ENCODE data around the gene SLC24A3.
"Not testable (repeated sequence)": the region's sequence is repeated elsewhere in the genome, so short reads cannot be mapped to it uniquely, and the experiment has no call there.

The SLC24A3 gene

DNA sequence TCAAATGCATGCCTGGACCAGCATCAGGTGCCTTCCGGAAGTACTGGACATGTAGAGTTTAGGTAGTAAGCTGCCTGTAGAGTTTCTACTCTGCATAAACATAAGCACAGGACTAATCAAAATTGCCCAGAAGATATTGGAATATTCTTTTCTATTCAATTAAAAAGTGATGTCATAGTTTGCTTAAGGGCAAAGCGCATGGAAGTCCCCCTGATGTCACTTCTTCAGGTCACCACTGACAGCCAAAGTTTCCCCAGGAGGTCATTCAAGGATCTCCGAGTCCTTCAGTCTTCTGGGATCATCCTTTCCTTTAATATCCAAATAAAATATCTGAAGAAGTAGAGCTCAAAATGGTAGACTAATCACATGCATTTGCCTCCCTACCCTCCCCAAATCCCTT lies 528.1 kb downstream of the SLC24A3 start:
- H3K4me1 Mint-ChIP-seq (ENCODE audit: low read depth) = no peaks in the 10 kb centered on the region
- H3K27ac Mint-ChIP-seq = no peak overlapping the region
- H3K9me3 Mint-ChIP-seq (ENCODE audit: low read depth) = no peaks in the 10 kb centered on the region
- no peaks in the 10 kb centered on the region for H3K36me3 Mint-ChIP-seq
- no peak overlapping the region for H3K4me3 Mint-ChIP-seq
- peaks cover 10% of the 10 kb centered on the region for H3K27me3 Mint-ChIP-seq

- H3K27ac Mint-ChIP-seq = no peak overlapping the region
- no peaks in the 10 kb centered on the region for H3K9me3 Mint-ChIP-seq (ENCODE audit: low read depth)
- H3K27me3 Mint-ChIP-seq = peaks cover 10% of the 10 kb centered on the region
- no peak overlapping the region for H3K4me3 Mint-ChIP-seq
- H3K4me1 Mint-ChIP-seq (ENCODE audit: low read depth) = no peaks in the 10 kb centered on the region
- H3K36me3 Mint-ChIP-seq = no peaks in the 10 kb centered on the region
Observed at GRCh38 chr20:19741924-19742323, 529.5 kb downstream of the SLC24A3 start.

GRCh38 chr20:19742974-19743639 lies 530.7 kb downstream of the SLC24A3 start:
- Mint-ChIP-seq H3K4me1 (ENCODE audit: low read depth) (no peaks in the 10 kb centered on the region), H3K27ac (no peak overlapping the region), H3K9me3 (ENCODE audit: low read depth) (no peaks in the 10 kb centered on the region), H3K27me3 (peaks cover 10% of the 10 kb centered on the region), H3K36me3 (no peaks in the 10 kb centered on the region), H3K4me3 (no peak overlapping the region)

- Mint-ChIP-seq H3K4me1 (ENCODE audit: low read depth) (no peaks in the 10 kb centered on the region), H3K4me3 (no peak overlapping the region), H3K36me3 (no peaks in the 10 kb centered on the region), H3K27ac (no peak overlapping the region), H3K27me3 (peaks cover 10% of the 10 kb centered on the region), H3K9me3 (ENCODE audit: low read depth) (peaks cover 3% of the 10 kb centered on the region)
Observed at GRCh38 chr20:19743640-19743995, 531.2 kb downstream of the SLC24A3 start.

DNA sequence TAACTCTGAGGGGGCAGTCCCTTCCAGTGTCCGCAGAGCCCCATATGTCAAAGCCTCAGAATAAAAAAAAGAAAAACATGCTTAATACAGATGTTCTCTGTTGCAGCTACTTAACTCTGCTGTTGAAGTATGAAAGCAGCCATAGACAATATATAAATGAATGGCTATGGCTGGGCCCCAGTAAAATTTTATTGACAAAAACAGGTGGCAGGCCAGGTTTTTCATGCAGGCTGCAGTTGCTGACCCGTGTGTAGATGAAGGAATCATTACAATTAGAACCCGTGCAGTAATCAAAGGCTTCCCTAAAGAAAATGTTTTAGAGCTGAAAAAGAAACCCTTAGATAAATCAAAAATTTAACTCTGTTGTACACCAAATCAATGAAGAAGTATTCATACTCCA lies 532.7 kb downstream of the SLC24A3 start:
- H3K4me3 Mint-ChIP-seq = no peak overlapping the region
- no peak overlapping the region for H3K27ac Mint-ChIP-seq
- peaks cover 5% of the 10 kb centered on the region for H3K9me3 Mint-ChIP-seq (ENCODE audit: low read depth)
- H3K4me1 Mint-ChIP-seq (ENCODE audit: low read depth) = no peaks in the 10 kb centered on the region
- no peaks in the 10 kb centered on the region for H3K36me3 Mint-ChIP-seq
- H3K27me3 Mint-ChIP-seq = peaks cover 7% of the 10 kb centered on the region

DNA sequence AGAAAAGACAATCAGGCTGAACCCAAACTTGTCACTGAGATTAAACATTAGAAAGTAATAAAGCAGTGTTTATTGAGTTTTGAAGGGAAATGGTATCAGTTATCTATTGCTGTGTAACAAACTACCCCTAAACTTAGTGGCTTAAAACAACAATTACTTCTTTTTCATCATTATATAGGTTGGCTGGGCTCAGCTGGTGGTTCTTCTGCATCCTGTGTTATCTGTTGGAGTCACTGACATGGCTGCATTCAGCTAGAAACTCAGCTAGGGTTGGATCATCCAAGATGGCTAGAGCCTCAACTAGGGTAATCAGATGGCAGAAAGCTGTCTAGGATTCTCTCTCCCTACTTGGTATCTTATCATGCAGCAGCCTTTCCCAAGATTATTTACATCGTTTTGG lies 533.1 kb downstream of the SLC24A3 start:
- H3K4me1 Mint-ChIP-seq (ENCODE audit: low read depth) = no peaks in the 10 kb centered on the region
- no peak overlapping the region for H3K4me3 Mint-ChIP-seq
- H3K36me3 Mint-ChIP-seq = no peaks in the 10 kb centered on the region
- no peak overlapping the region for H3K27ac Mint-ChIP-seq
- H3K27me3 Mint-ChIP-seq = peaks cover 7% of the 10 kb centered on the region
- peaks cover 5% of the 10 kb centered on the region for H3K9me3 Mint-ChIP-seq (ENCODE audit: low read depth)

- H3K9me3 Mint-ChIP-seq (ENCODE audit: low read depth) = peaks cover 5% of the 10 kb centered on the region
- H3K4me3 Mint-ChIP-seq = no peak overlapping the region
- H3K4me1 Mint-ChIP-seq (ENCODE audit: low read depth) = no peaks in the 10 kb centered on the region
- H3K27me3 Mint-ChIP-seq = peaks cover 4% of the 10 kb centered on the region
- H3K27ac Mint-ChIP-seq = no peak overlapping the region
- H3K36me3 Mint-ChIP-seq = no peaks in the 10 kb centered on the region
Observed at GRCh38 chr20:19746396-19746795, 534.0 kb downstream of the SLC24A3 start.

DNA sequence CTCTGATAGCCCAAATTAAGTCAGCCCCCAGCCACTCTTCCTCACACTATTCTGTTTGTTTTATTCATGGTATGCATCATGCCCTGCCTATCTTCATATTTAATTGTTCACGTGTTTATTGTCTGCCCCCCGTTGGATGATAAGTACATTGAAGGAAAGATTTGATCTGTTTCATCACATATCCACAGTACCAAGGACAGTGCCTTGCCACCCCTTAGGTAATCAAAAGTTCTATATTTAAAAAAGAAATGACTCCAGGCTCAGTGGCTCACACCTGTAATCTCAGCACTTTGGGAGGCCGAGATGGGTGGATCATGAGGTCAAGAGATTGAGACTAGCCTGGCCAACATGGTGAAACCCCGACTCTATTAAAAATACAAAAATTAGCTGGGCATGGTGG lies 535.5 kb downstream of the SLC24A3 start:
- H3K27ac Mint-ChIP-seq = no peak overlapping the region
- no peak overlapping the region for H3K4me3 Mint-ChIP-seq
- peaks cover 5% of the 10 kb centered on the region for H3K9me3 Mint-ChIP-seq (ENCODE audit: low read depth)
- no peaks in the 10 kb centered on the region for H3K4me1 Mint-ChIP-seq (ENCODE audit: low read depth)
- H3K27me3 Mint-ChIP-seq = peaks cover 5% of the 10 kb centered on the region
- H3K36me3 Mint-ChIP-seq = no peaks in the 10 kb centered on the region

DNA sequence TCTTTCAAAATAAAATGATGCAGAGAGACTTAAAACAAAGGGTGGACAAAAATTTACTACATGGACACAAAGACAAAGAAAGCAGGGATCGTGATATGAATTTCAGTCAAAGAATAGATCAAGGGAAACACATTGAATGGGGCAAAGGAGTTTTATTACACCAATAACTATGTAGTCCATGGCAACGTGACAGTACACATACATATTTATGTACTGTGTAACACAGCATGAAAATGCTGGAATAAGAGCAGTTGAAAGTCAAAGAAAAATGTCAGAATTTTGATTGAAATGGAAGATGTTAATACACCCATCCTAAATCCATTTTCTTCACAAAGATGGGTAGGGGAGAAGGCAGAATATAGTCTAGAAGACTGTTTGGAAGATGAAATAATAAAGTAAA lies 536.2 kb downstream of the SLC24A3 start:
- Mint-ChIP-seq H3K27me3 (peaks cover 7% of the 10 kb centered on the region), H3K27ac (no peak overlapping the region), H3K9me3 (ENCODE audit: low read depth) (peaks cover 5% of the 10 kb centered on the region), H3K4me3 (no peak overlapping the region), H3K36me3 (no peaks in the 10 kb centered on the region), H3K4me1 (ENCODE audit: low read depth) (no peaks in the 10 kb centered on the region)

DNA sequence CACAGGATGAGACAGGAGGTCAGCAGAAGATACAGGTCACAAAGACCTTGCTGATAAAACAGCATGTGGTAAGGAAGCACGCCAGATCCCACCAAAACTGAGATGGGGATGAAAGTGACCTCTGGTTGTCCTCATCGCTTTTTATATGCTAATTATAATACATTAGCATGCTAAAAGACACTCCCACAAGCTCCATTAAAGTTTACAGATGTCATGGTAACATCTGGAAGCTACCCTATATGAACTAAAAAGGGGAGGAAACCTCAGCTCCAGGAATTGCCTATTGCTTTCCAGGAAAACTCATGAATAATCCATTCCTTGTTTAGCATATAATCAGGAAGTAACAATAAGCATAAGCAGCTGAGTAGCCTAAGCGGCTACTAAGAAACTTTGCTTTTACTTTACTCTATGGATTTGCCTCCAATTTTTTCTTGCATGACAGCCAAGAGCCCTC lies 537.2 kb downstream of the SLC24A3 start:
- Mint-ChIP-seq H3K36me3 (no peaks in the 10 kb centered on the region), H3K4me3 (no peak overlapping the region), H3K27ac (no peak overlapping the region), H3K9me3 (ENCODE audit: low read depth) (peaks cover 5% of the 10 kb centered on the region), H3K4me1 (ENCODE audit: low read depth) (no peaks in the 10 kb centered on the region), H3K27me3 (peaks cover 9% of the 10 kb centered on the region)

DNA sequence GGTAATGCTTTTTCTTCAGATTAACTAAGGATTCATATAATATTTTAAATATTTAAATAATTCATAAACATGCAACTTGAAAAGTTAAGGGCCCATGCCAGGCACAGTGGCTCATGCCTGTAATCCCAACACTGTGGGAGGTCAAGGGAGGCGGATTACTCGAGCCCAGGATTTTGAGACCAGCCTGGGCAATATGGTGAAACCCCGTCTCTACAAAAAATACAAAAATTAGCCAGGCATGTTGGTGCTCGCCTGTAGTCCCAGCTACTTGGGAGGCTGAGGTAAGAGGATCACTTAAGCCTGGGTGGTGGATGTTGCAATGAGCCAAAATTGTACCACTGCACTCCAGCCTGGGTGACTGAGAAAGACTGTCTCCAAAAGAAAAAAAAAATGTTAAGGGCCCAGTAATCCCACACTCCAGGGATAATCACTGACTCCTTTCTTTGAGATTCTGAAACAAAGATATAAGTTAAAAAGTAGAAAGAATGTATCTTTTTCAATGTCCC lies 537.7 kb downstream of the SLC24A3 start:
- no peaks in the 10 kb centered on the region for H3K4me1 Mint-ChIP-seq (ENCODE audit: low read depth)
- no peak overlapping the region for H3K27ac Mint-ChIP-seq
- peaks cover 9% of the 10 kb centered on the region for H3K27me3 Mint-ChIP-seq
- no peaks in the 10 kb centered on the region for H3K36me3 Mint-ChIP-seq
- H3K9me3 Mint-ChIP-seq (ENCODE audit: low read depth) = peaks cover 5% of the 10 kb centered on the region
- no peak overlapping the region for H3K4me3 Mint-ChIP-seq

DNA sequence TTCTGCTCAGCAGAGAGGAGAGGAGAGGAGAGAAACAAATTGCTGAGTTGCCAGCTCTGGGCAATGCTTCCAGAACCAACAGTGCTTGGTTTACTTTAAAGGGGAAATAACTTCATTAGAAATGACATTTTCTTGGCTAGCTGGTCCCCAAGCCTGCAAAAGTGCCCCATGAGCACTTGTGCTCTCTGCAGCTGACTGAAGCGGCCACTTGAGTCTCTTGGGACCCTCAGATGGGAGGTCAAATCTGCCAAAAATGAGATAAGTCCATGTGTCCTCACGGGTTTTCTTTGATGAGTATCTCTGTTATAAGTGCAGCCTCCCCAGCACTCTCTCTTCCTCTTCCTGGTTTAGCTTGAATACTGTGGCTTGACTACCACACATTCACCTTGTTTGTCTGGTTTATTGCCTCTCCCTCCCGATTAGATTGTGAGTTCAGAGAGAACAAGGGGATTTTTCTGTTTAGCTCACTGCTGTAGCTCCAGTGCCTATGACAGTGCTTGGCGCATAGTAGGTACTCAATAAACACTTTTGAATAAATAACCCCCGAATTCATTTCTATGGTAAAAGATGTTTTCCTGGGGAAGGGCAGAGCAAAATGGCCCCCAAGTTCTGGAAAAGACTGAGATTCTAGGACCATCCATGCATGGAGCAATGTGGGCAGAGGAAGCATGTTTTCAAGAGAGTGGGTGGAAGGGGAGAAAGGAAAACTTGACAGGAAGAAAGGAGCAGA lies 538.6 kb downstream of the SLC24A3 start:
- H3K4me3 Mint-ChIP-seq = no peak overlapping the region
- H3K27ac Mint-ChIP-seq = no peak overlapping the region
- H3K9me3 Mint-ChIP-seq (ENCODE audit: low read depth) = peaks cover 5% of the 10 kb centered on the region
- H3K27me3 Mint-ChIP-seq = peaks cover 7% of the 10 kb centered on the region
- no peaks in the 10 kb centered on the region for H3K4me1 Mint-ChIP-seq (ENCODE audit: low read depth)
- H3K36me3 Mint-ChIP-seq = no peaks in the 10 kb centered on the region

DNA sequence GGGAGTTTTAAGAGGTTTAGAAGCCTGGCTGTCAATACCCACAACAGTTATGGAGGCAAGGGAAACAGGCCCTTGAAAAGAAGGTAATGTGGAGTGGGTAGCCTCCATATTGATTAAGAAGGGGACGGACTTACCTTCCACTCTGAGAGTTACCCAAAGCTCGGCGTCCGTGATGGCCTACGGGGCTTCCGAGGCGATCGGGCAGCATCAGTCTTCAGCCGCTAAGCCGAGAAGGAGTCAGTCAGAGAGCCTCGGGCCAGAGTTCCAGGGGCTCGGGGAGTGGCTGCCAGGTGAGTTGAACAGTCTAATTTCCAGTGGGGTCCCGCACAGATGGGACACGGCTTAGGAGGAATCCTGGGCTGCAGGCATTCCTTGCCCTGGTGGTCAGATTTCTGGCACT lies 541.8 kb downstream of the SLC24A3 start:
- not testable (repeated sequence) for H3K36me3 Mint-ChIP-seq; H3K9me3 Mint-ChIP-seq (ENCODE audit: low read depth); H3K4me3 Mint-ChIP-seq; H3K27ac Mint-ChIP-seq; H3K4me1 Mint-ChIP-seq (ENCODE audit: low read depth)
- peaks cover 14% of the 10 kb centered on the region for H3K27me3 Mint-ChIP-seq

- H3K4me3 Mint-ChIP-seq = no peak overlapping the region
- no peaks in the 10 kb centered on the region for H3K9me3 Mint-ChIP-seq (ENCODE audit: low read depth)
- H3K27me3 Mint-ChIP-seq = peaks cover 18% of the 10 kb centered on the region
- no peak overlapping the region for H3K27ac Mint-ChIP-seq
- no peaks in the 10 kb centered on the region for H3K36me3 Mint-ChIP-seq
- peaks cover 3% of the 10 kb centered on the region for H3K4me1 Mint-ChIP-seq (ENCODE audit: low read depth)
Observed at GRCh38 chr20:19756761-19757486, 544.5 kb downstream of the SLC24A3 start.

- no peak overlapping the region for H3K27ac Mint-ChIP-seq
- peaks cover 3% of the 10 kb centered on the region for H3K4me1 Mint-ChIP-seq (ENCODE audit: low read depth)
- peaks cover 18% of the 10 kb centered on the region for H3K27me3 Mint-ChIP-seq
- no peak overlapping the region for H3K4me3 Mint-ChIP-seq
- H3K36me3 Mint-ChIP-seq = no peaks in the 10 kb centered on the region
- no peaks in the 10 kb centered on the region for H3K9me3 Mint-ChIP-seq (ENCODE audit: low read depth)
Observed at GRCh38 chr20:19757487-19758132, 545.2 kb downstream of the SLC24A3 start.

Data from activated naive CD8-positive, alpha-beta T cell (primary cell).